OCI-LY1 (cell line): ENCODE data around the gene TTC6.

ENCODE experiments used
- EZH2 ChIP-seq: fragments of 200-600 bp; sonication (generic), shearing (Covaris generic); IDR thresholded peaks from 2 replicates; pipeline ENCODE4 v1.8.0; 2017; ENCODE audit warnings: borderline replicate concordance, mixed run types, mild to moderate bottlenecking, antibody characterized with exemption, low read length, moderate library complexity, mixed read lengths
- TF ChIP-seq, protein P1 (sequence below): fragments of 200-600 bp; sonication (generic), shearing (Covaris generic); IDR thresholded peaks from 2 replicates; pipeline ENCODE4 v1.5.1; 2017; ENCODE audit warnings: mild to moderate bottlenecking, antibody characterized with exemption, low read length, moderate library complexity, mixed read lengths

DNA sequence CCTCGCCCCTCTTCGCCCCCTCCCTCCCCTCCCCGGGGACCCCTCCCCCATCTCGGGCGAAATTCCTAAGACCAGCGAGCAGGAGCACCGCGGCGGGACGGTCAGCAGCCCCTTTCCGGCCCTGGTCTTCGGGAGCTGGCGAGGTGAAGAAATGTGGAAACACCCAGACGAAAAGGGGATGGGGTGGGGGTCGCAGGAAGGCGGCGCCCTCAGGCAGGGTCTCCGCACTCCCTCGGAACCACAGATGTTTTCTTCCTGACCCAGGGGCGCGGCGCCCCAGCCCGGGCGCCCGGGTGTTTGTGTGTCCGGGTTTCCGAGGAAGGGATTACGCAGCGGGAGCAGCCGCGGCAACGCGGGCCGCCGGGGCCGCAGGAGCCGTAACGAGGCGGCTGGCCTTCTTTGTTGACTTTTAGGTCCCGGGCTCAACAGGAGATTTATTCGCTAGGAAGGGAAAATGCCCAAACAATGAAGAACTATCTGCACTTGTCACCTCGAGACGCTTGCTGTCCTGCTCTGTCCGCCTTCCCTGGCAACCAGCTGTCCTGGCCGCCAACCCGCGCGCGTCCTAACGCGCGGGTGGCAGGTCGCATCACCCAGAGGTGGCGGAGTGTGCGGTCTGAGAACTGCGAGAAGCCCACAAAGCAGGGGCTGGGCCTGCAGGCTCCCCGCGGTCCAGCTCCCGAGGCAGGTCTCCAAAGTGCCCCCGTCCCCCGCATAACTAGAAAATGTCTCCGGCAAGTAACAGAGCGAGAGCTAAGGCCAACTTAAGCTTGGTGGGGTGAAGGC lies 7.4 kb upstream of the TTC6 start:
- TF ChIP-seq, protein P1, sequence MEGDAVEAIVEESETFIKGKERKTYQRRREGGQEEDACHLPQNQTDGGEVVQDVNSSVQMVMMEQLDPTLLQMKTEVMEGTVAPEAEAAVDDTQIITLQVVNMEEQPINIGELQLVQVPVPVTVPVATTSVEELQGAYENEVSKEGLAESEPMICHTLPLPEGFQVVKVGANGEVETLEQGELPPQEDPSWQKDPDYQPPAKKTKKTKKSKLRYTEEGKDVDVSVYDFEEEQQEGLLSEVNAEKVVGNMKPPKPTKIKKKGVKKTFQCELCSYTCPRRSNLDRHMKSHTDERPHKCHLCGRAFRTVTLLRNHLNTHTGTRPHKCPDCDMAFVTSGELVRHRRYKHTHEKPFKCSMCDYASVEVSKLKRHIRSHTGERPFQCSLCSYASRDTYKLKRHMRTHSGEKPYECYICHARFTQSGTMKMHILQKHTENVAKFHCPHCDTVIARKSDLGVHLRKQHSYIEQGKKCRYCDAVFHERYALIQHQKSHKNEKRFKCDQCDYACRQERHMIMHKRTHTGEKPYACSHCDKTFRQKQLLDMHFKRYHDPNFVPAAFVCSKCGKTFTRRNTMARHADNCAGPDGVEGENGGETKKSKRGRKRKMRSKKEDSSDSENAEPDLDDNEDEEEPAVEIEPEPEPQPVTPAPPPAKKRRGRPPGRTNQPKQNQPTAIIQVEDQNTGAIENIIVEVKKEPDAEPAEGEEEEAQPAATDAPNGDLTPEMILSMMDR: no peak
- TF ChIP-seq EZH2: no peak
